Cardiac muscle cell (in vitro differentiated cells and primary cell): Measurements from ENCODE around the gene TSPO. TPM values are rescaled to one million over a fixed set of nuclear protein-coding genes. Genes with fewer than 3 reads are reported as not detected.

Source experiments
- DNase-seq, 2 donors: peaks; one replicate each; pipeline versions ENCODE4 v3.0.0 to v3.0.0-alpha.2; 2010 to 2017; ENCODE audit warnings: low read depth in 1 of 2, low spot score in 1 of 2
- H3K27ac ChIP-seq: fragments of 200-600 bp; sonication (generic); 2 replicates; pipeline ENCODE4 v1.5.1; 2016
- H3K27me3 ChIP-seq: fragments of 200-600 bp; sonication (generic); 2 replicates; pipeline ENCODE4 v1.6.0; 2016; ENCODE audit warnings: control low read depth
- H3K36me3 ChIP-seq: fragments of 200-600 bp; sonication (generic); 2 replicates; pipeline ENCODE4 v1.5.1; 2016; ENCODE audit warnings: control low read depth
- H3K4me1 ChIP-seq: fragments of 200-600 bp; sonication (generic); 2 replicates; pipeline ENCODE4 v1.8.1; 2017; ENCODE audit warnings: low read depth, mild to moderate bottlenecking, mixed run types
- H3K4me3 ChIP-seq: fragments of 200-600 bp; sonication (generic); 2 replicates; pipeline ENCODE4 v1.5.1; 2016; ENCODE audit warnings: mild to moderate bottlenecking
- H3K9me3 ChIP-seq: fragments of 200-600 bp; sonication (generic); 2 replicates; pipeline ENCODE4 v1.5.1; 2017; ENCODE audit warnings: low read depth, mild to moderate bottlenecking, control low read depth
- CTCF ChIP-seq: IDR thresholded peaks from 2 replicates; pipeline ENCODE4 v1.5.1; 2012; ENCODE audit warnings: low read depth, mild to moderate bottlenecking, low read length
- polyA plus RNA-seq: library from polyadenylated mRNA; unstranded; fragments of >200 nt; fragmentation: Nextera tagmentation; extraction: Ambion mirVana; gene quantifications from 2 replicates; pipeline ENCODE4 v1.2.1, GENCODE V29; 2016
- total RNA-seq: library from RNA; depleted of rRNA; stranded (reverse); fragments of >200 nt; gene quantifications from 2 replicates; pipeline ENCODE4 v1.2.3, GENCODE V29; 2016

TSPO gene
- total and polyA plus RNA-seq, 2 experiments from 2014 or later, result 20.3 to 59.0 TPM

- H3K4me1 ChIP-seq, result no peaks in the 10 kb centered on the region
- no peak overlapping the region for H3K27ac ChIP-seq
- H3K4me3 ChIP-seq, result no peak overlapping the region
- DNase-seq, result no peak
- H3K9me3 ChIP-seq, result no peaks in the 10 kb centered on the region
- no peak for TF ChIP-seq CTCF
- no peaks in the 10 kb centered on the region for H3K27me3 ChIP-seq
- H3K36me3 ChIP-seq, result peaks cover 8% of the 10 kb centered on the region
Measured at GRCh38 chr22:43173976-43174720, 22.8 kb downstream of the TSPO start.

DNA sequence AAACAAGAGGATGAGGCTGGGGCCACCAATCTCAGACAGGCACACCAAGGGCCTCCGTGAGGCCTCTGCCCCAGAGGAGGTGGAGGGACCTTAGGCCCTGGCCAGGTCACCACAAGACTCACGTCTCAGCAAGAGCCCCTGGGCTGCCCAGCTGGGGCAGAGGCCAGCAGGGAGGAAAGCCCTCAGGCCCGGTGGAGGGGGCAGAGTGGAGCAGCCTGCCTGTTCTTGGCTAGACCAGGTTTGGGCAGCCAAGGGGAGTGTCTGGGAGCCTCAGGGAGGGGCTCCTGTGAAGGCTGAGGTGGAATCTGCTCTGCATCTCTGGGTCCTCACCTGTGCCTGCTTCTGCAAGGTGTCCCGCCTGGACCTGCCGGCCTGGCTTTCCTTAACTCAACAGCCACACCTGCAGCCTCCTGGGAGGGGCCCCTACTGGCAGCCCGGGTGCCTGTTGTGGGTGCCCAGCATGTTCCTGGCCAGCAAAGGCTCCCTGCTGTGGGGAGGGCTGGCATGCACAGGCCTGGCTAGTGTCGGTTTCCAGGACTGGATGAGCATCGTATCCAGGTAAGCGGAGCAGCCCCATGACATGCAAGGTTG, 23.7 kb downstream of the TSPO start:
- no peak overlapping the region for H3K4me3 ChIP-seq
- peaks cover 14% of the 10 kb centered on the region for H3K36me3 ChIP-seq
- H3K9me3 ChIP-seq, result no peaks in the 10 kb centered on the region
- no peaks in the 10 kb centered on the region for H3K27me3 ChIP-seq
- no peak for TF ChIP-seq CTCF
- H3K27ac ChIP-seq, result no peak overlapping the region
- no peak for DNase-seq
- H3K4me1 ChIP-seq, result no peaks in the 10 kb centered on the region

GRCh38 chr22:43176090-43176489, 24.7 kb downstream of the TSPO start:
- H3K4me1 ChIP-seq, result no peaks in the 10 kb centered on the region
- no peak for TF ChIP-seq CTCF
- no peak overlapping the region for H3K4me3 ChIP-seq
- no peaks in the 10 kb centered on the region for H3K27me3 ChIP-seq
- no peak overlapping the region for H3K27ac ChIP-seq
- peaks cover 10% of the 10 kb centered on the region for H3K36me3 ChIP-seq
- no peak for DNase-seq
- H3K9me3 ChIP-seq, result no peaks in the 10 kb centered on the region

GRCh38 chr22:43177479-43177878, 26.1 kb downstream of the TSPO start:
- no peaks in the 10 kb centered on the region for H3K27me3 ChIP-seq
- TF ChIP-seq CTCF, result no peak
- no peaks in the 10 kb centered on the region for H3K9me3 ChIP-seq
- no peaks in the 10 kb centered on the region for H3K4me1 ChIP-seq
- no peak overlapping the region for H3K27ac ChIP-seq
- H3K4me3 ChIP-seq, result no peak overlapping the region
- H3K36me3 ChIP-seq, result peaks cover 9% of the 10 kb centered on the region
- DNase-seq, result no peak

DNA sequence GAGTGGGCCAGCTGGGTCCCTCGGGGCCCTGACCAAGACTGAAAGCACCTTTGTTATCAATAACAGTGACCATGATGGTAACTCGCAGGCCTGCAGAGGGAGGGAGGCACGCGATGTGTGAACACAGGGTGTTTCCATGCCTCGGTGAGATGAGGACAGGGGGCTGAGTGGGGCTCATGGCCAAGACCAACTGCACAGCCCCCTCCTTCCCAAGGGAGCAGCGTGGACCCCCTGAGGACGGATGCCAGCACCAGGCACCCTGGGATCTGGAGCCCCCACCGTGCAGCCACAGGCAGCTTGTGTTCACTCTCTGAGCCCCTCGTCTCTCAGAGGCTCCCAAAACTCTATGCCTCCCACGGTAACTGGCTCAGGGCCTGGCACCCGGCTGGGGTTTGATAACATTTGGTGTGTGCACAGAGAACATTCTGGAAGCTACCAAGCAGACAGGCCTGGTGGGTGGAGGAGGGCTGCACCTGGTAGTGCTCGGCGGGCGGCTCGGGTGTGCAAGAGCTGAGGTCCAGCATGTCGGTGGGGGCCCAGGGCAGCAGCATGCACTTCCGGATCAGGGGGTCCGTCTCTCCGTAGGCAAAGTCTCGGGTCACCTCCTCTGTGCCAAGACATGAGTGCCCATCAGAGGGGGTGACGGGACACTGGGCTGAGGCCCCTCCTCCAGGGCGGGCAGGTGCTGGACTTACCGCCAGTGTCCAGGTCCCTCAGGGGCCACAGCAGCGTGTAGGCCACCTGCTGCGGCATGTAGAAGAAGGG, 28.0 kb downstream of the TSPO start:
- TF ChIP-seq CTCF, result no peak
- Histone ChIP-seq H3K4me1 (no peaks in the 10 kb centered on the region), H3K4me3 (no peak overlapping the region), H3K36me3 (peaks cover 6% of the 10 kb centered on the region), H3K9me3 (no peaks in the 10 kb centered on the region), H3K27me3 (no peaks in the 10 kb centered on the region), H3K27ac (no peak overlapping the region)
- no peak for DNase-seq
